H1 (cell line): ENCODE results near the gene SPRYD4. TPM values are rescaled to one million over a fixed set of nuclear protein-coding genes. Genes with fewer than 3 reads are reported as not detected.
"Not testable (repeated sequence)": the region's sequence is repeated elsewhere in the genome, so short reads cannot be mapped to it uniquely, and the experiment has no call there.

Source experiments
- CTCF ChIA-PET: fragments of 300-600 bp; sonication (Branson Sonifier 250); formaldehyde crosslinking; loops from one replicate; lab custom pipeline; 2021; ENCODE audit not compliant: partially characterized antibody; lab: Charles Lee
- POLR2A ChIA-PET: fragments of 300-600 bp; sonication (Branson Sonifier 250); formaldehyde crosslinking; loops from one replicate; lab custom pipeline; 2021; ENCODE audit warnings: inconsistent platforms; ENCODE audit not compliant: partially characterized antibody; lab: Charles Lee
- DNase-seq, 2 experiments: peaks; one replicate each; pipeline versions ENCODE4 v3.0.0 to v3.0.0-alpha.2; 2010 to 2022; ENCODE audit warnings: low spot score in 2 of 2, low read depth in 1 of 2, mixed read lengths in 1 of 2
- FAIRE-seq: peaks from 2 replicates; lab custom pipeline; 2011; peaks lifted over from hg19 to GRCh38; lab: Jason Lieb, UNC
- H2AFZ ChIP-seq: 2 replicates; pipeline ENCODE4 v1.8.1; 2012; ENCODE audit warnings: low read length, inconsistent platforms
- H2AK5ac ChIP-seq: 2 replicates; pipeline ENCODE4 v1.6.1; 2013; ENCODE audit warnings: low read depth, low read length
- H2BK120ac ChIP-seq: replicated peaks from 2 replicates; pipeline ENCODE3; 2013; ENCODE audit warnings: low read depth, low read length, inconsistent platforms
- H2BK12ac ChIP-seq: 2 replicates; pipeline ENCODE4 v1.6.1; 2013; ENCODE audit warnings: low read depth, low read length
- H2BK15ac ChIP-seq: 2 replicates; pipeline ENCODE4 v1.6.1; 2013; ENCODE audit warnings: low read length
- H2BK20ac ChIP-seq: 2 replicates; pipeline ENCODE4 v1.6.1; 2013; ENCODE audit warnings: low read length
- H2BK5ac ChIP-seq: 2 replicates; pipeline ENCODE4 v1.6.1; 2013; ENCODE audit warnings: low read depth, low read length
- H3K14ac ChIP-seq: 2 replicates; pipeline ENCODE4 v1.6.1; 2013; ENCODE audit warnings: inconsistent platforms; ENCODE audit not compliant: insufficient read length
- H3K18ac ChIP-seq: 2 replicates; pipeline ENCODE4 v1.6.1; 2013; ENCODE audit warnings: low read length; ENCODE audit errors: extremely low read depth
- H3K23ac ChIP-seq: 2 replicates; pipeline ENCODE4 v1.6.1; 2013; ENCODE audit warnings: inconsistent platforms; ENCODE audit not compliant: insufficient read length
- H3K23me2 ChIP-seq: 2 replicates; pipeline ENCODE4 v1.6.1; 2013; ENCODE audit warnings: low read depth, low read length
- H3K27ac ChIP-seq: 2 replicates; pipeline ENCODE4 v1.6.1; 2011; ENCODE audit warnings: low read depth, low read length, inconsistent platforms
- H3K27me3 ChIP-seq, 4 experiments: replicated peaks in 1 of 4; 1 replicate in 1 of 4; 2 replicates in 3 of 4; pipeline versions ENCODE4 v1.6.1 to v1.8.1; 2011 to 2013; ENCODE audit warnings: low read length in 3 of 4, mild to moderate bottlenecking in 3 of 4, inconsistent platforms in 2 of 4, mixed read lengths in 2 of 4, moderate library complexity in 1 of 4; ENCODE audit not compliant: control insufficient read depth in 3 of 4, insufficient read depth in 3 of 4; ENCODE audit errors: extremely low read depth in 1 of 4
- H3K36me3 ChIP-seq, 4 experiments: 2 replicates each; pipeline versions ENCODE4 v1.6.1 to v1.8.1; 2011 to 2013; ENCODE audit warnings: mild to moderate bottlenecking in 4 of 4, low read length in 3 of 4, moderate library complexity in 2 of 4, control low read depth in 1 of 4, inconsistent platforms in 1 of 4; ENCODE audit not compliant: insufficient read depth in 4 of 4, control insufficient read depth in 2 of 4
- H3K4ac ChIP-seq: replicated peaks from 2 replicates; pipeline ENCODE3; 2013; ENCODE audit warnings: low read length, low read depth, mixed read lengths, inconsistent platforms; ENCODE audit not compliant: insufficient read length
- H3K4me1 ChIP-seq, 4 experiments: replicated peaks in 1 of 4; 1 replicate in 1 of 4; 2 replicates in 3 of 4; pipeline versions ENCODE4 v1.6.1 to v1.8.1; 2011 to 2013; ENCODE audit warnings: low read length in 3 of 4, inconsistent platforms in 2 of 4, mixed read lengths in 1 of 4; ENCODE audit not compliant: insufficient read depth in 4 of 4, control insufficient read depth in 3 of 4
- H3K4me2 ChIP-seq, 2 experiments: 2 replicates each; pipeline versions ENCODE4 v1.6.1 to v1.8.1; 2011 to 2013; ENCODE audit warnings: low read depth in 2 of 2, low read length in 2 of 2, control low read depth in 1 of 2, inconsistent platforms in 1 of 2, mild to moderate bottlenecking in 1 of 2; ENCODE audit not compliant: insufficient read depth in 1 of 2
- H3K4me3 ChIP-seq, 4 experiments: fragments of 200-600, 300-600 bp in 1 of 4; sonication (generic), shearing (Covaris generic), sonication (Bioruptor Twin) in 1 of 4; 2 replicates each; pipeline versions ENCODE4 v1.5.1 to v1.8.1; 2011 to 2016; ENCODE audit warnings: low read length in 4 of 4, low read depth in 3 of 4, control low read depth in 2 of 4, inconsistent platforms in 2 of 4, mild to moderate bottlenecking in 2 of 4, mixed read lengths in 1 of 4, moderate library complexity in 1 of 4; ENCODE audit not compliant: insufficient read depth in 2 of 4; ENCODE audit errors: extremely low read depth in 1 of 4
- H3K56ac ChIP-seq: replicated peaks from 2 replicates; pipeline ENCODE3; 2013; ENCODE audit warnings: low read depth, mild to moderate bottlenecking, mixed read lengths, low read length, inconsistent platforms; ENCODE audit not compliant: insufficient read length
- H3K79me1 ChIP-seq: 2 replicates; pipeline ENCODE4 v1.6.1; 2013; ENCODE audit warnings: low read depth, low read length, control low read depth
- H3K79me2 ChIP-seq, 2 experiments: 2 replicates each; pipeline versions ENCODE4 v1.6.1 to v1.8.1; 2012 to 2013; ENCODE audit warnings: low read length in 2 of 2, mild to moderate bottlenecking in 2 of 2, inconsistent platforms in 1 of 2; ENCODE audit not compliant: insufficient read depth in 2 of 2, control insufficient read depth in 1 of 2
- H3K9ac ChIP-seq, 4 experiments: replicated peaks in 1 of 4; 1 replicate in 1 of 4; 2 replicates in 3 of 4; pipeline versions ENCODE4 v1.6.1 to v1.8.1; 2011 to 2013; ENCODE audit warnings: low read depth in 3 of 4, low read length in 3 of 4, control low read depth in 2 of 4, mild to moderate bottlenecking in 2 of 4, moderate library complexity in 2 of 4, inconsistent platforms in 1 of 4; ENCODE audit errors: extremely low read depth in 1 of 4
- H3K9me3 ChIP-seq, 2 experiments: 2 replicates each; pipeline versions ENCODE4 v1.6.1 to v1.8.1; 2012 to 2013; ENCODE audit warnings: mild to moderate bottlenecking in 2 of 2, moderate library complexity in 2 of 2, control low read depth in 1 of 2, inconsistent platforms in 1 of 2, low read depth in 1 of 2, low read length in 1 of 2, mixed read lengths in 1 of 2; ENCODE audit not compliant: insufficient read depth in 2 of 2
- H4K20me1 ChIP-seq, 2 experiments: replicated peaks in 1 of 2; 2 replicates each; pipeline versions ENCODE3 to v1.8.1; 2011 to 2013; ENCODE audit warnings: inconsistent platforms in 2 of 2, low read length in 2 of 2, mild to moderate bottlenecking in 1 of 2; ENCODE audit not compliant: insufficient read depth in 2 of 2, control insufficient read depth in 1 of 2
- H4K5ac ChIP-seq: 2 replicates; pipeline ENCODE4 v1.6.1; 2013; ENCODE audit warnings: low read length, low read depth, mixed read lengths, inconsistent platforms; ENCODE audit not compliant: insufficient read length
- H4K8ac ChIP-seq: 2 replicates; pipeline ENCODE4 v1.8.0; 2013; ENCODE audit warnings: mild to moderate bottlenecking, moderate library complexity, low read length, inconsistent platforms; ENCODE audit not compliant: insufficient read depth; ENCODE audit errors: extremely low read depth
- H4K91ac ChIP-seq: replicated peaks from 2 replicates; pipeline ENCODE3; 2013; ENCODE audit warnings: low read length, mixed read lengths, inconsistent platforms; ENCODE audit not compliant: insufficient read length
- CREB1 ChIP-seq: IDR thresholded peaks from 2 replicates; pipeline ENCODE4 v1.6.1; 2012; ENCODE audit warnings: inconsistent platforms
- RAD21 ChIP-seq, 2 experiments: IDR thresholded peaks in 1 of 2; conservative IDR thresholded peaks in 1 of 2; 2 replicates each; pipeline ENCODE4 v1.6.1; 2011; ENCODE audit warnings: low read depth in 2 of 2, low read length in 2 of 2, improper control_type of control experiment in 1 of 2, inconsistent platforms in 1 of 2, mild to moderate bottlenecking in 1 of 2, moderate library complexity in 1 of 2
- WGBS, 2 experiments: shearing (Covaris generic) in 1 of 2; methylation state at CpG; one replicate each; pipeline versions ENCODE4 v1.1.6 to v1.1.7; 2013 to 2015; ENCODE audit warnings: low lambda C conversion rate in 2 of 2, mixed read lengths in 2 of 2, inconsistent platforms in 1 of 2, low coverage in 1 of 2, missing lambda C conversion rate in 1 of 2; ENCODE audit not compliant: insufficient replicate concordance in 2 of 2, insufficient coverage in 1 of 2, insufficient read length in 1 of 2; ENCODE audit errors: extremely low coverage in 1 of 2, missing lambda C conversion rate in 1 of 2; 5-methylcytosine and 5-hydroxymethylcytosine counted together
- polyA plus RNA-seq, 7 experiments: library from polyadenylated mRNA; depleted of rRNA in 3 of 7; stranded (reverse) in 5 of 7; unstranded in 2 of 7; fragments of >200 nt in 5 of 7; fragments of 200-250 nt in 2 of 7; gene quantifications; 1 replicate in 5 of 7; 2 replicates in 1 of 7; 4 replicates in 1 of 7; pipeline versions ENCODE4 v1.2.1 to v1.2.3, GENCODE V29; 2011 to 2013; ENCODE audit warnings: missing spikeins in 2 of 7, mixed read lengths in 2 of 7
- total RNA-seq: library from RNA; stranded (reverse); fragmentation: NEBNext Ultra II Directional; extraction: Animal tissue kit (Norgen Biotek cat#: 25700); gene quantifications from 2 replicates; pipeline ENCODE4 v1.2.1, GENCODE V29; 2021
- TF ChIP-seq, protein P1 (sequence below), 3 experiments: IDR thresholded peaks; 1 replicate in 2 of 3; 2 replicates in 1 of 3; pipeline versions ENCODE4 v1.5.1 to v1.6.1; 2011; ENCODE audit warnings: low read length in 3 of 3, mild to moderate bottlenecking in 3 of 3, inconsistent platforms in 2 of 3, low read depth in 1 of 3, moderate library complexity in 1 of 3; ENCODE audit not compliant: insufficient read depth in 1 of 3; ENCODE audit errors: control extremely low read depth in 1 of 3

Gene SPRYD4
- total and polyA plus RNA-seq, 2 of the 8 experiments (the other 6 are each of a cell fraction or from before 2014, with no cell fraction given), result 4.3 to 5.3 TPM

DNA sequence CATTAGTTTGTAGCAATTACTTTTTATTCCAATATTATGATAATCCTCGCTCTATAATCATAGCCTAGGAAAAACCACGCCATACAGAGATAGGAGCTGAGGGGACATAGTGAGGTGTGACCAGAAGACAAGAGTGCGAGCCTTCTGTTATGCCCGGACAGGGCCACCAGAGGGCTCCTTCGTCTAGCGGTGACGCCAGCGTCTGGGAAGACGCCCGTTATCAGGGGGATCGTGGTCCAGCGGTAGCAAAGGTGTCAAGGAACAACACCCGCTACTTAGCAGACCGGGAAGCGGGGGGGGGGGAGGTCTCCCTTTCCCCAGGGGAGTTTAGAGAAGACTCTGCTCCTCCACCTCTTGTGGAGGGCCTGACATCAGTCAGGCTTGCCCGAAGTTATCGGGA is 28.3 kb downstream of the SPRYD4 start:
- H3K23me2 ChIP-seq, H3K4me2 ChIP-seq, H3K79me1 ChIP-seq, H3K18ac ChIP-seq, H3K36me3 ChIP-seq, H2BK5ac ChIP-seq, H4K91ac ChIP-seq, H3K9ac ChIP-seq, H2BK12ac ChIP-seq, H3K4ac ChIP-seq, H3K14ac ChIP-seq, H3K79me2 ChIP-seq, H4K8ac ChIP-seq, H3K4me3 ChIP-seq, H2AFZ ChIP-seq, FAIRE-seq, H3K56ac ChIP-seq, H2BK20ac ChIP-seq, H3K23ac ChIP-seq, H3K27ac ChIP-seq, H2AK5ac ChIP-seq, H4K5ac ChIP-seq, H3K27me3 ChIP-seq, H2BK15ac ChIP-seq, H3K4me1 ChIP-seq, H4K20me1 ChIP-seq, H2BK120ac ChIP-seq: not testable (repeated sequence)
- peak in 1 of 2 experiments; percentile 80 for DNase-seq
- POLR2A ChIA-PET, result interaction anchor here (0.8 kb wide), 1 partner anchor 26 kb away, joined by 3 read pairs; no protein-coding TSS in a partner anchor
- TF ChIP-seq CREB1 (0 out of 2 replicates have a peak, but pooled peaks have one; percentile 41), RAD21 (IDR thresholded peaks at IDR 0.05 in 1 of 2, conservative IDR thresholded peaks at IDR 0.05 in 1 of 2; ENCODE audit: low read depth in 2 of 2, low read length in 2 of 2) (peak; percentile 23 to 36; a peak in 3 of 4 replicates)
- TF ChIP-seq, protein P1, sequence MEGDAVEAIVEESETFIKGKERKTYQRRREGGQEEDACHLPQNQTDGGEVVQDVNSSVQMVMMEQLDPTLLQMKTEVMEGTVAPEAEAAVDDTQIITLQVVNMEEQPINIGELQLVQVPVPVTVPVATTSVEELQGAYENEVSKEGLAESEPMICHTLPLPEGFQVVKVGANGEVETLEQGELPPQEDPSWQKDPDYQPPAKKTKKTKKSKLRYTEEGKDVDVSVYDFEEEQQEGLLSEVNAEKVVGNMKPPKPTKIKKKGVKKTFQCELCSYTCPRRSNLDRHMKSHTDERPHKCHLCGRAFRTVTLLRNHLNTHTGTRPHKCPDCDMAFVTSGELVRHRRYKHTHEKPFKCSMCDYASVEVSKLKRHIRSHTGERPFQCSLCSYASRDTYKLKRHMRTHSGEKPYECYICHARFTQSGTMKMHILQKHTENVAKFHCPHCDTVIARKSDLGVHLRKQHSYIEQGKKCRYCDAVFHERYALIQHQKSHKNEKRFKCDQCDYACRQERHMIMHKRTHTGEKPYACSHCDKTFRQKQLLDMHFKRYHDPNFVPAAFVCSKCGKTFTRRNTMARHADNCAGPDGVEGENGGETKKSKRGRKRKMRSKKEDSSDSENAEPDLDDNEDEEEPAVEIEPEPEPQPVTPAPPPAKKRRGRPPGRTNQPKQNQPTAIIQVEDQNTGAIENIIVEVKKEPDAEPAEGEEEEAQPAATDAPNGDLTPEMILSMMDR (IDR thresholded peaks at IDR 0.05; ENCODE audit: control extremely low read depth in 1 of 3, insufficient read depth in 1 of 3, low read depth in 1 of 3, low read length in 3 of 3), result peak; percentile 25 to 32 (median 26)
- CTCF ChIA-PET, result interaction anchor here (0.5 to 1.5 kb wide), 7 partner anchors 11 to 303 kb away, joined by 3 to 6 read pairs (median 4); no protein-coding TSS in a partner anchor
- H3K9me3 ChIP-seq, result peaks cover 4 to 16% of the 10 kb centered on the region in 2 experiments; a peak in 2 of 4 replicates
- 28% methylated on average over 16 of the region's 17 CpGs; no CpG with 5 or more reads in 1 of the 2 experiments for WGBS, 2 experiments
